RWPE1 (cell line): ENCODE measurements around the gene CFAP161.
A peak's percentile ranks its signal among the peaks of the same experiment; 100 is the strongest.

Experiments
- CTCF ChIA-PET: fragments of 350-600 bp; sonication (Branson Sonifier 250); formaldehyde crosslinking; extraction: SDS; loops from one replicate; lab custom pipeline; 2021; lab: Yijun Ruan, JAX
- POLR2A ChIA-PET: fragments of 400-600 bp; formaldehyde crosslinking; extraction: SDS; loops from one replicate; lab custom pipeline; 2020; ENCODE audit warnings: antibody characterized with exemption; ENCODE audit not compliant: low non-redundant PET; lab: Yijun Ruan, JAX
- DNase-seq: peaks from one replicate; pipeline ENCODE4 v3.0.0; 2012; ENCODE audit warnings: low spot score
- H3K27ac ChIP-seq: fragments of 450-650 bp; 2 replicates; pipeline ENCODE4 v1.5.1; 2017
- CTCF ChIP-seq: fragments of 450-650 bp; conservative IDR thresholded peaks from 2 replicates; pipeline ENCODE4 v1.5.1; 2017; ENCODE audit warnings: low read depth, mild to moderate bottlenecking

CFAP161 gene

GRCh38 chr15:81151389-81151788 lies 17.3 kb downstream of the CFAP161 start:
- POLR2A ChIA-PET = no interaction called here
- CTCF ChIA-PET = interaction anchor here (1.7 kb wide), 1 partner anchor 114 kb away, joined by 11 read pairs; no protein-coding TSS in a partner anchor
- no peak overlapping the region for H3K27ac ChIP-seq
- no peak for TF ChIP-seq CTCF
- no peak for DNase-seq

- no peak for DNase-seq
- no peak overlapping the region for H3K27ac ChIP-seq
- ChIA-PET CTCF (interaction anchor here (0.6 to 1.7 kb wide), 4 partner anchors 22 to 1042 kb away, joined by 3 to 11 read pairs (median 5); no protein-coding TSS in a partner anchor), POLR2A (no interaction called here)
- TF ChIP-seq CTCF = no peak
These were observed 18.3 kb downstream of the CFAP161 start for GRCh38 chr15:81152339-81152738.

- DNase-seq = peak; percentile 17
- CTCF ChIA-PET = interaction anchor here (0.5 to 1.7 kb wide), 5 partner anchors 22 to 1041 kb away, joined by 3 to 11 read pairs (median 4); no protein-coding TSS in a partner anchor
- H3K27ac ChIP-seq = no peak overlapping the region
- TF ChIP-seq CTCF = no peak
- POLR2A ChIA-PET = no interaction called here
These were observed 18.7 kb downstream of the CFAP161 start for GRCh38 chr15:81152799-81153198.

- DNase-seq = peak; percentile 57
These were observed 21.5 kb downstream of the CFAP161 start for GRCh38 chr15:81155375-81156218.

GRCh38 chr15:81156324-81156723 lies 22.3 kb downstream of the CFAP161 start:
- ChIA-PET CTCF (interaction anchor here (0.6 to 4.1 kb wide), 10 partner anchors 9 to 833 kb away, joined by 3 to 36 read pairs (median 3); no protein-coding TSS in a partner anchor), POLR2A (no interaction called here)
- peak overlapping the region; percentile 63; the same call in 1 of the 2 replicates for H3K27ac ChIP-seq
- no peak for TF ChIP-seq CTCF
- no peak for DNase-seq

More at GRCh38 chr15:81155375-81156218, 21.5 kb downstream of the CFAP161 start:
- CTCF ChIA-PET = interaction anchor here (0.5 to 4.1 kb wide), 11 partner anchors 9 to 833 kb away, joined by 3 to 36 read pairs (median 3); no protein-coding TSS in a partner anchor
- H3K27ac ChIP-seq = peak overlapping the region; percentile 63; the same call in 1 of the 2 replicates
- POLR2A ChIA-PET = no interaction called here
- TF ChIP-seq CTCF = peak; percentile 88

- H3K27ac ChIP-seq = peak overlapping the region; percentile 96
- no peak for DNase-seq
- TF ChIP-seq CTCF = no peak
- CTCF ChIA-PET = interaction anchor here (1.1 to 4.1 kb wide), 2 partner anchors 22 to 109 kb away, joined by 3 to 36 read pairs; no protein-coding TSS in a partner anchor
- POLR2A ChIA-PET = no interaction called here
These were observed 23.3 kb downstream of the CFAP161 start for GRCh38 chr15:81157195-81157938.
